Suprapubic skin (tissue), 4 donors: ENCODE results near the gene MED17.

Source experiments
- CTCF ChIP-seq, 2 donors: fragments of 200-600 bp in 1 of 2; fragments of 450-650 bp in 1 of 2; sonication (generic) in 1 of 2; IDR thresholded peaks; one replicate each; pipeline ENCODE4 v1.5.1; 2016 to 2019; ENCODE audit warnings: antibody characterized with exemption in 2 of 2, mild to moderate bottlenecking in 1 of 2, moderate library complexity in 1 of 2
- EP300 ChIP-seq: sonication (generic); formaldehyde crosslinking; IDR thresholded peaks from one replicate; pipeline ENCODE4 v1.6.1; 2017; ENCODE audit warnings: antibody characterized with exemption
- POLR2A ChIP-seq, 2 donors: fragments of 450-650 bp; IDR thresholded peaks; one replicate each; pipeline ENCODE4 v1.6.1; 2017; ENCODE audit warnings: antibody characterized with exemption in 2 of 2, mild to moderate bottlenecking in 2 of 2, moderate library complexity in 2 of 2
- POLR2AphosphoS5 ChIP-seq, 3 donors: sonication (generic); formaldehyde crosslinking; IDR thresholded peaks; one replicate each; pipeline ENCODE4 v1.6.1; 2017; ENCODE audit warnings: antibody characterized with exemption in 3 of 3

DNA sequence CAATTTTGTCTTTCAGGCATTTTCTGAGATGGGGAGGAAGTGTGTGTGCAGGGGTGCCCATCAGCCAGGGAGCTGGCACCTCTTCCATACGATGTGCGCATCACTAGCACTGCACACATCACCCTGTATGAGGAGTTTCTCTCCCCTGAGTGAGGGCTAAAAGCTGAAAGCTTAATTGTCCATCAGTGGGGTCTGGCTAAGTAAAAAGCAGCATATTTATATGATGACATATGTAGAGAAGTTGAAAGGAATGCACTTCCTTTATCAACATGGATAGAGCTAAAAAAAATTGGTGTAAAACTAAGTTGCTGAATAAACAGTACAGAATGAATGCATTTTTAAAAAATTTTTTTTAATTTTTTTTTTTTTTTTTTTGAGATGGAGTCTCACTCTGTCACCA, 62.3 kb downstream of the MED17 start:
- TF ChIP-seq CTCF (IDR thresholded peaks at IDR 0.05) (no peak), EP300 (no peak), POLR2A (IDR thresholded peaks at IDR 0.05) (no peak), POLR2AphosphoS5 (IDR thresholded peaks at IDR 0.05) (no peak)
